Keratinocyte (primary cell): ENCODE data around the gene SARNP.

Experiments used
- CTCF ChIP-seq, 3 experiments: IDR thresholded peaks in 1 of 3; conservative IDR thresholded peaks in 1 of 3; optimal IDR thresholded peaks in 1 of 3; 2 replicates in 2 of 3; 3 replicates in 1 of 3; pipeline versions ENCODE3 to v1.5.1; 2011; ENCODE audit warnings: low read length in 3 of 3, mild to moderate bottlenecking in 3 of 3, moderate library complexity in 2 of 3, control low read depth in 1 of 3, inconsistent platforms in 1 of 3; ENCODE audit not compliant: insufficient read depth in 2 of 3; ENCODE audit errors: extremely low read depth in 1 of 3
- EZH2 ChIP-seq: IDR thresholded peaks from one replicate; pipeline ENCODE4 v1.6.1; 2012; ENCODE audit warnings: inconsistent platforms, mild to moderate bottlenecking, low read length, moderate library complexity

- TF ChIP-seq EZH2 (no peak), CTCF (optimal IDR thresholded peaks at IDR 0.05 in 1 of 3, IDR thresholded peaks at IDR 0.05 in 1 of 3, conservative IDR thresholded peaks at IDR 0.05 in 1 of 3; ENCODE audit: extremely low read depth in 1 of 3, insufficient read depth in 2 of 3, low read length in 3 of 3) (no peak)
Observed at GRCh38 chr12:55744340-55745030, 73.0 kb downstream of the SARNP start.
